ENCODE data around the gene MBP. TPM values are rescaled to one million over a fixed set of nuclear protein-coding genes. Genes with fewer than 3 reads are reported as not detected.

MBP gene
- total and polyA plus RNA-seq, 10 donors, result 11.1 to 96.0 (median 70.8) TPM

- TF ChIP-seq, protein P1, sequence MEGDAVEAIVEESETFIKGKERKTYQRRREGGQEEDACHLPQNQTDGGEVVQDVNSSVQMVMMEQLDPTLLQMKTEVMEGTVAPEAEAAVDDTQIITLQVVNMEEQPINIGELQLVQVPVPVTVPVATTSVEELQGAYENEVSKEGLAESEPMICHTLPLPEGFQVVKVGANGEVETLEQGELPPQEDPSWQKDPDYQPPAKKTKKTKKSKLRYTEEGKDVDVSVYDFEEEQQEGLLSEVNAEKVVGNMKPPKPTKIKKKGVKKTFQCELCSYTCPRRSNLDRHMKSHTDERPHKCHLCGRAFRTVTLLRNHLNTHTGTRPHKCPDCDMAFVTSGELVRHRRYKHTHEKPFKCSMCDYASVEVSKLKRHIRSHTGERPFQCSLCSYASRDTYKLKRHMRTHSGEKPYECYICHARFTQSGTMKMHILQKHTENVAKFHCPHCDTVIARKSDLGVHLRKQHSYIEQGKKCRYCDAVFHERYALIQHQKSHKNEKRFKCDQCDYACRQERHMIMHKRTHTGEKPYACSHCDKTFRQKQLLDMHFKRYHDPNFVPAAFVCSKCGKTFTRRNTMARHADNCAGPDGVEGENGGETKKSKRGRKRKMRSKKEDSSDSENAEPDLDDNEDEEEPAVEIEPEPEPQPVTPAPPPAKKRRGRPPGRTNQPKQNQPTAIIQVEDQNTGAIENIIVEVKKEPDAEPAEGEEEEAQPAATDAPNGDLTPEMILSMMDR (IDR thresholded peaks at IDR 0.05 in 8 of 11, conservative IDR thresholded peaks at IDR 0.05 in 3 of 11), result peak; percentile 79 to 95 (median 90)
- TF ChIP-seq POLR2AphosphoS5 (IDR thresholded peaks at IDR 0.05) (peak; percentile 26 to 58 (median 47)), POLR2A (IDR thresholded peaks at IDR 0.05) (no peak)
- H3K27ac ChIP-seq, result no peak overlapping the region
- WGBS, 5 donors, result 15 to 45% (median 19%) methylated on average over 7 to 15 of the region's 15 CpGs
- H3K4me1 ChIP-seq, result peaks cover 0 to 49% (median 17%) of the 10 kb centered on the region in 6 donors
- H3K36me3 ChIP-seq, result peaks cover 0 to 11% (median 0%) of the 10 kb centered on the region in 6 donors
- peak; percentile 96 for DNase-seq
- H3K27me3 ChIP-seq (replicated peaks in 1 of 7), result no peaks in the 10 kb centered on the region
- H3K4me3 ChIP-seq, result peak overlapping the region in 1 of 8 donors; percentile 24
- H3K9me3 ChIP-seq, result no peaks in the 10 kb centered on the region
- intact Hi-C loops (cut with DNase I; ENCODE audit: low total_unique reads), result loop anchor here (5.0 kb wide), 1 partner anchor 61 kb away; no protein-coding TSS in a partner anchor
These were observed 149.6 kb downstream of the MBP start for GRCh38 chr18:76982841-76983583.

GRCh38 chr18:76982038-76982437, 150.5 kb downstream of the MBP start:
- Histone ChIP-seq H3K27ac (peak overlapping the region in 3 of 8 donors; percentile 60 to 70 (median 65)), H3K36me3 (peaks cover 0 to 11% (median 0%) of the 10 kb centered on the region in 6 donors), H3K4me1 (peaks cover 0 to 51% (median 17%) of the 10 kb centered on the region in 6 donors), H3K4me3 (no peak overlapping the region), H3K9me3 (no peaks in the 10 kb centered on the region), H3K27me3 (replicated peaks in 1 of 7) (no peaks in the 10 kb centered on the region)
- intact Hi-C loops (cut with DNase I; ENCODE audit: low total_unique reads), result loop anchor here (5.0 kb wide), 1 partner anchor 60 kb away; no protein-coding TSS in a partner anchor
- no peak for TF ChIP-seq POLR2A (IDR thresholded peaks at IDR 0.05)
- no peak for TF ChIP-seq POLR2AphosphoS5 (IDR thresholded peaks at IDR 0.05)
- TF ChIP-seq, protein P1 (IDR thresholded peaks at IDR 0.05 in 8 of 11, conservative IDR thresholded peaks at IDR 0.05 in 3 of 11), result no peak
- DNase-seq, result no peak
- WGBS, 5 donors, result 75 to 93% (median 89%) methylated on average over 5 of the region's 5 CpGs

DNA sequence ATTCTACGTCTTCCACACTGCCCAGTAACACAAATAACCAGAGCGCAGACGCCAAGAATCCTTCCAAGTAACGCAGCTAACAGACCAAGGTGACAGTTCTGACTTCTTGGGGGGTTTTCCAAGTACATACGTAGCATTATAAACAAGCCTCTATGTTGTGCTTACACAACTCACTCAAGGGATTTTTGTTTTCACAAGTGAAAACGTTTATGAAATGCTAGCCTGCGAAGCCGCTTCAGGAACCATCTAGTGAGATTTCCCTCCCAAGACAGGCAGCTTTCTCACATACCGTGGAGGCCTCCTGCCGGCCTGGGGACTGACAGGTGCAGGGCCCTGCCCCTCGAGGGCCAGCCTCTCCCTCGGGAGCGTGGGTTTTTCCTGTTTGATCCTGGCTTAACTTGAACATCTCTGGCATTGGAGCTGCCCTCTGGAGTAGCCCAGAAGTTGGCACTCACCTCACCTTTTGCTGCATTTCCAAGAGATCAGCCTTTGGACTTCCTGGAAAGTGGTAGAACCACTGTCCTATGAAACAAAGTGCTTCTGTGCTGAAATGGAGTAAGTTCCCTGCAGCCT, 151.1 kb downstream of the MBP start:
- WGBS, 5 donors, result 64 to 78% (median 70%) methylated on average over 13 of the region's 13 CpGs
- peak overlapping the region in 1 of 8 donors; percentile 38 for H3K4me3 ChIP-seq
- peaks cover 0 to 11% (median 0%) of the 10 kb centered on the region in 6 donors for H3K36me3 ChIP-seq
- no peaks in the 10 kb centered on the region for H3K27me3 ChIP-seq (replicated peaks in 1 of 7)
- TF ChIP-seq, protein P1 (IDR thresholded peaks at IDR 0.05 in 8 of 11, conservative IDR thresholded peaks at IDR 0.05 in 3 of 11), result no peak
- TF ChIP-seq POLR2A (IDR thresholded peaks at IDR 0.05) (no peak), POLR2AphosphoS5 (IDR thresholded peaks at IDR 0.05) (no peak)
- intact Hi-C loops (cut with DNase I; ENCODE audit: low total_unique reads), result loop anchor here (5.0 kb wide), 1 partner anchor 59 kb away; no protein-coding TSS in a partner anchor
- H3K27ac ChIP-seq, result peak overlapping the region in 6 of 8 donors; percentile 19 to 70 (median 52)
- DNase-seq, result peak; percentile 80
- no peaks in the 10 kb centered on the region for H3K9me3 ChIP-seq
- H3K4me1 ChIP-seq, result peaks cover 0 to 51% (median 17%) of the 10 kb centered on the region in 6 donors

All from spleen (tissue), 11 donors.